ENCODE data around the gene TULP4. TPM values are rescaled to one million over a fixed set of nuclear protein-coding genes. Genes with fewer than 3 reads are reported as not detected.

The TULP4 gene
- total RNA-seq, 1 donor from 2014 or later: 18.5 TPM

GRCh38 chr6:158431560-158431959 lies 119.3 kb downstream of the TULP4 start:
- H3K9me3 ChIP-seq: no peaks in the 10 kb centered on the region
- intact Hi-C loops (cut with DNase I): no loop called here
- TF ChIP-seq, protein P1, sequence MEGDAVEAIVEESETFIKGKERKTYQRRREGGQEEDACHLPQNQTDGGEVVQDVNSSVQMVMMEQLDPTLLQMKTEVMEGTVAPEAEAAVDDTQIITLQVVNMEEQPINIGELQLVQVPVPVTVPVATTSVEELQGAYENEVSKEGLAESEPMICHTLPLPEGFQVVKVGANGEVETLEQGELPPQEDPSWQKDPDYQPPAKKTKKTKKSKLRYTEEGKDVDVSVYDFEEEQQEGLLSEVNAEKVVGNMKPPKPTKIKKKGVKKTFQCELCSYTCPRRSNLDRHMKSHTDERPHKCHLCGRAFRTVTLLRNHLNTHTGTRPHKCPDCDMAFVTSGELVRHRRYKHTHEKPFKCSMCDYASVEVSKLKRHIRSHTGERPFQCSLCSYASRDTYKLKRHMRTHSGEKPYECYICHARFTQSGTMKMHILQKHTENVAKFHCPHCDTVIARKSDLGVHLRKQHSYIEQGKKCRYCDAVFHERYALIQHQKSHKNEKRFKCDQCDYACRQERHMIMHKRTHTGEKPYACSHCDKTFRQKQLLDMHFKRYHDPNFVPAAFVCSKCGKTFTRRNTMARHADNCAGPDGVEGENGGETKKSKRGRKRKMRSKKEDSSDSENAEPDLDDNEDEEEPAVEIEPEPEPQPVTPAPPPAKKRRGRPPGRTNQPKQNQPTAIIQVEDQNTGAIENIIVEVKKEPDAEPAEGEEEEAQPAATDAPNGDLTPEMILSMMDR (IDR thresholded peaks at IDR 0.05): no peak
- DNase-seq (ENCODE audit: low spot score in 2 of 2): no peak
- H3K36me3 ChIP-seq: peaks cover 3 to 11% of the 10 kb centered on the region in 2 donors
- H3K27me3 ChIP-seq: no peaks in the 10 kb centered on the region
- H3K4me1 ChIP-seq: no peaks in the 10 kb centered on the region
- H3K4me3 ChIP-seq: no peak overlapping the region
- no peak overlapping the region for H3K27ac ChIP-seq

DNA sequence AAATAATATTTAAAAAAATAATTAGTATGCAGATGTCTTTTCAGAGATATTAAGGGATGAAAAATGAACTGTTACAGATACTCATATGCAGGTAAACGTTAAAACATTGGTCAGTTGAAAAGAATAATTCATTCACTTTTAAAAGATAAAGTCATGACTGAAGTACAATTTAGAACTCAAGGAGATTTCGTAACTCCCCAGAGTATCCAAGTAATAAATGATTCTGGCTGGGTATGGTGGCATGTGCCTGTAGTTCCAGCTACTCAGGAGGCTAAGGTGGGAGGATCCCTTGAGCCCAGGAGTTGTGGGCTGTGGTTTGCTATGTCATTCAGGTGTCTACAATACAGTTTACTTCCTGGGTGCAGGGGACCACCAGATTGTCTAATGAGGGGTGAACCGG lies 125.3 kb downstream of the TULP4 start:
- Histone ChIP-seq H3K9me3 (no peaks in the 10 kb centered on the region), H3K4me3 (no peak overlapping the region), H3K27me3 (no peaks in the 10 kb centered on the region), H3K27ac (no peak overlapping the region), H3K36me3 (peaks cover 0 to 5% of the 10 kb centered on the region in 2 donors), H3K4me1 (no peaks in the 10 kb centered on the region)
- intact Hi-C loops (cut with DNase I): no loop called here
- DNase-seq (ENCODE audit: low spot score in 2 of 2): no peak
- TF ChIP-seq, protein P1 (IDR thresholded peaks at IDR 0.05): no peak

GRCh38 chr6:158438226-158438625 lies 126.0 kb downstream of the TULP4 start:
- intact Hi-C loops (cut with DNase I): no loop called here
- no peak for DNase-seq (ENCODE audit: low spot score in 2 of 2)
- no peaks in the 10 kb centered on the region for H3K4me1 ChIP-seq
- H3K27me3 ChIP-seq: no peaks in the 10 kb centered on the region
- no peak overlapping the region for H3K27ac ChIP-seq
- H3K4me3 ChIP-seq: no peak overlapping the region
- TF ChIP-seq, protein P1 (IDR thresholded peaks at IDR 0.05): no peak
- no peaks in the 10 kb centered on the region for H3K9me3 ChIP-seq
- H3K36me3 ChIP-seq: peaks cover 0 to 5% of the 10 kb centered on the region in 2 donors

- H3K27me3 ChIP-seq: no peaks in the 10 kb centered on the region
- intact Hi-C loops (cut with DNase I): no loop called here
- no peak overlapping the region for H3K4me3 ChIP-seq
- peaks cover 0 to 5% of the 10 kb centered on the region in 2 donors for H3K36me3 ChIP-seq
- no peaks in the 10 kb centered on the region for H3K4me1 ChIP-seq
- H3K9me3 ChIP-seq: no peaks in the 10 kb centered on the region
- no peak for DNase-seq (ENCODE audit: low spot score in 2 of 2)
- TF ChIP-seq, protein P1 (IDR thresholded peaks at IDR 0.05): no peak
- no peak overlapping the region for H3K27ac ChIP-seq
Measured at GRCh38 chr6:158439255-158439654, 127.0 kb downstream of the TULP4 start.

- Histone ChIP-seq H3K4me1 (no peaks in the 10 kb centered on the region), H3K36me3 (no peaks in the 10 kb centered on the region), H3K27ac (no peak overlapping the region), H3K27me3 (no peaks in the 10 kb centered on the region), H3K4me3 (no peak overlapping the region), H3K9me3 (no peaks in the 10 kb centered on the region)
- TF ChIP-seq, protein P1 (IDR thresholded peaks at IDR 0.05): no peak
- no peak for DNase-seq (ENCODE audit: low spot score in 2 of 2)
- intact Hi-C loops (cut with DNase I): no loop called here
Measured at GRCh38 chr6:158441716-158442215, 129.5 kb downstream of the TULP4 start.

- intact Hi-C loops (cut with DNase I): no loop called here
- Histone ChIP-seq H3K4me3 (no peak overlapping the region), H3K27ac (no peak overlapping the region), H3K36me3 (no peaks in the 10 kb centered on the region), H3K4me1 (no peaks in the 10 kb centered on the region), H3K27me3 (no peaks in the 10 kb centered on the region), H3K9me3 (no peaks in the 10 kb centered on the region)
- TF ChIP-seq, protein P1 (IDR thresholded peaks at IDR 0.05): no peak
- no peak for DNase-seq (ENCODE audit: low spot score in 2 of 2)
Measured at GRCh38 chr6:158442306-158442705, 130.0 kb downstream of the TULP4 start.
